Ovary (tissue), 9 donors: Measurements from ENCODE around the gene KLB. TPM values are rescaled to one million over a fixed set of nuclear protein-coding genes. Genes with fewer than 3 reads are reported as not detected.

Experiments used
- DNase-seq, 5 donors: peaks; one replicate each; pipeline ENCODE4 v3.0.0-alpha.2; 2019 to 2020
- H3K27ac ChIP-seq, 2 donors: fragments of 200-600 bp; one replicate each; pipeline versions ENCODE4 v1.5.1 to v1.8.0; 2019 to 2022
- H3K27me3 ChIP-seq: fragments of 200-600 bp; one replicate; pipeline ENCODE4 v1.8.0; 2022
- H3K36me3 ChIP-seq: fragments of 200-600 bp; sonication (generic); one replicate; pipeline ENCODE4 v1.5.1; 2019
- H3K4me1 ChIP-seq: one replicate; pipeline ENCODE4 v1.8.1; 2013; ENCODE audit warnings: mild to moderate bottlenecking, moderate library complexity; ENCODE audit not compliant: insufficient read depth
- H3K4me3 ChIP-seq: fragments of 200-600 bp; sonication (generic); one replicate; pipeline ENCODE4 v1.5.1; 2017
- H3K9me3 ChIP-seq, 2 donors: fragments of 200-600 bp in 1 of 2; sonication (generic) in 1 of 2; one replicate each; pipeline versions ENCODE4 v1.5.1 to v1.8.1; 2013 to 2019; ENCODE audit warnings: mild to moderate bottlenecking in 1 of 2, moderate library complexity in 1 of 2
- EP300 ChIP-seq: sonication (generic); formaldehyde crosslinking; IDR thresholded peaks from one replicate; pipeline ENCODE4 v1.6.1; 2017; ENCODE audit warnings: antibody characterized with exemption
- POLR2A ChIP-seq: fragments of 450-650 bp; IDR thresholded peaks from one replicate; pipeline ENCODE4 v1.6.1; 2017; ENCODE audit warnings: antibody characterized with exemption, mild to moderate bottlenecking, moderate library complexity
- WGBS, 3 donors: extraction: QIAGEN DNeasy Blood & Tissue Kit in 1 of 3; methylation state at CpG; one replicate each; pipeline versions ENCODE4 v1.1.5 to v1.1.7; 2013 to 2017; 5-methylcytosine and 5-hydroxymethylcytosine counted together
- intact Hi-C, 4 donors: fragments of 100-400 bp; cut with DNase I; formaldehyde crosslinking; loops; one replicate each; pipeline versions ENCODE4 v1.11.0 to v1.15.1; 2022 to 2023
- polyA plus RNA-seq, 2 donors: library from polyadenylated mRNA; stranded (reverse); fragments of 200-250 nt in 1 of 2; fragments of 350-450 nt in 1 of 2; fragmentation: Illumina TruSeq in 1 of 2; extraction: RNeasy Lipid Tissue Mini Kit (QIAGEN cat#74804) in 1 of 2; gene quantifications; one replicate each; pipeline ENCODE4 v1.2.3, GENCODE V29; 2013 to 2014
- total RNA-seq, 7 donors: library from RNA; depleted of rRNA in 2 of 7; stranded (reverse); fragments of >200 nt in 2 of 7; fragmentation: NEBNext Ultra II Directional in 3 of 7; extraction: Animal tissue kit (Norgen Biotek cat#: 25700) in 3 of 7; gene quantifications; one replicate each; pipeline versions ENCODE4 v1.1.0 to v1.2.4, GENCODE V29; 2016 to 2023
- TF ChIP-seq, protein P1 (sequence below), 3 donors: fragments of 450-650 bp in 2 of 3; fragments of 200-600 bp in 1 of 3; IDR thresholded peaks; one replicate each; pipeline versions ENCODE4 v1.5.1 to v1.8.0; 2016 to 2022; ENCODE audit warnings: antibody characterized with exemption in 3 of 3, mild to moderate bottlenecking in 1 of 3
- donor health status: DM: no; HTN: no; CAD: no; lungs with moderate emphysema.
- donor health status: DM: no; HTN: no; CAD: no.
- donor health status: Bipolar disorder and iron deficiency.
- donor health status: DM: yes; HTN: yes; CAD: no.
- donor health status: DM: no; HTN: no; CAD: no.
- donor health status: DM: yes; HTN: yes; CAD: no.

KLB gene
- total and polyA plus RNA-seq, 9 donors, result under 0.01 to 0.08 (median 0.04) TPM; not detected in 5

DNA sequence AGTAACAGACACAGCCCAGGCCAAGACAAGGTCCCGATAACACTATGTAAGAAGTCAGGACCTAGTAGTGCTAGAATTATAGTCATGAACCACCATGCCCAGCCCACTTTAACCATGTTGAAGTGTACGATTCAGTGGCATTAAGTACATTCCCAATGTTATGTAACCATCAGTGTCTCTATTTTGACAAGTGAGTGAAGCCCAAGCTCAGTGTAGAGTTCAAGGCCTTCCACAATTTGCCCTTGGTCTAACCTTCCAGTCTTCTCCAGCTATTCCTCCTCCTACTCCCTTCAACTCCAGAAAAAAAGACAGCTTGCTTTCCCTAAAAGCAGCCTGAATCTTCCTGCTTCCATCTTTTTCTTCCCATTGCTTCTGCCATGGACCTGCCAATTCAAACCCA, 83.6 kb downstream of the KLB start:
- intact Hi-C loops, result no loop called here
- H3K9me3 ChIP-seq, result no peaks in the 10 kb centered on the region
- H3K27ac ChIP-seq, result no peak overlapping the region
- H3K36me3 ChIP-seq, result no peaks in the 10 kb centered on the region
- DNase-seq, result no peak
- TF ChIP-seq EP300 (no peak), POLR2A (no peak)
- TF ChIP-seq, protein P1, sequence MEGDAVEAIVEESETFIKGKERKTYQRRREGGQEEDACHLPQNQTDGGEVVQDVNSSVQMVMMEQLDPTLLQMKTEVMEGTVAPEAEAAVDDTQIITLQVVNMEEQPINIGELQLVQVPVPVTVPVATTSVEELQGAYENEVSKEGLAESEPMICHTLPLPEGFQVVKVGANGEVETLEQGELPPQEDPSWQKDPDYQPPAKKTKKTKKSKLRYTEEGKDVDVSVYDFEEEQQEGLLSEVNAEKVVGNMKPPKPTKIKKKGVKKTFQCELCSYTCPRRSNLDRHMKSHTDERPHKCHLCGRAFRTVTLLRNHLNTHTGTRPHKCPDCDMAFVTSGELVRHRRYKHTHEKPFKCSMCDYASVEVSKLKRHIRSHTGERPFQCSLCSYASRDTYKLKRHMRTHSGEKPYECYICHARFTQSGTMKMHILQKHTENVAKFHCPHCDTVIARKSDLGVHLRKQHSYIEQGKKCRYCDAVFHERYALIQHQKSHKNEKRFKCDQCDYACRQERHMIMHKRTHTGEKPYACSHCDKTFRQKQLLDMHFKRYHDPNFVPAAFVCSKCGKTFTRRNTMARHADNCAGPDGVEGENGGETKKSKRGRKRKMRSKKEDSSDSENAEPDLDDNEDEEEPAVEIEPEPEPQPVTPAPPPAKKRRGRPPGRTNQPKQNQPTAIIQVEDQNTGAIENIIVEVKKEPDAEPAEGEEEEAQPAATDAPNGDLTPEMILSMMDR (IDR thresholded peaks at IDR 0.05), result no peak
- WGBS, 3 donors, result 73 to 87% (median 76%) methylated on average over 2 of the region's 2 CpGs
- H3K27me3 ChIP-seq, result no peaks in the 10 kb centered on the region
- H3K4me1 ChIP-seq, result no peaks in the 10 kb centered on the region
- H3K4me3 ChIP-seq, result no peak overlapping the region

DNA sequence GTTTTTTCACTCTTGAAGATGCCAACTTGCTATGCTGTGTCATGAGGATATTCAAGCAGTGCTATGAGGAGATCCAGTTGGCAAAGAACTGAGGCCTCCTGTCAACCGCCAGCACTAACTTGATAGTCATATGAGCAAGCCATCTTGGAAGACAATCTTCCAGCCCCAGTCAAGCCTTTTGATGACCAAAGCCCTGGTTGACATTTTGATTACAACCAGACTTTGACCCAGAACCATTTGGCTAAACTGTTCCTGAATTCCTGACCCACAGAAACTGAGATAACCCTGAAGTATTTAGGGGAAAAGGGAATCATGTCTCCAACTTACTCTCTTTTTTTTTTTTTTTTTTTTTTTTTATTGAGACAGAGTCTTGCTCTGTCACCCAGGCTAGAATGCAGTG, 87.6 kb downstream of the KLB start:
- no peak overlapping the region for H3K4me3 ChIP-seq
- WGBS, 3 donors, result 87 to 91% (median 88%) methylated on average over 1 of the region's 1 CpG
- no peaks in the 10 kb centered on the region for H3K36me3 ChIP-seq
- DNase-seq, result no peak
- H3K4me1 ChIP-seq, result no peaks in the 10 kb centered on the region
- H3K9me3 ChIP-seq, result no peaks in the 10 kb centered on the region
- intact Hi-C loops, result no loop called here
- H3K27me3 ChIP-seq, result no peaks in the 10 kb centered on the region
- no peak overlapping the region for H3K27ac ChIP-seq
- TF ChIP-seq POLR2A (no peak), EP300 (no peak)
- TF ChIP-seq, protein P1 (IDR thresholded peaks at IDR 0.05), result no peak

- Histone ChIP-seq H3K4me1 (no peaks in the 10 kb centered on the region), H3K36me3 (no peaks in the 10 kb centered on the region), H3K27me3 (no peaks in the 10 kb centered on the region), H3K9me3 (no peaks in the 10 kb centered on the region), H3K4me3 (no peak overlapping the region), H3K27ac (no peak overlapping the region)
- TF ChIP-seq, protein P1 (IDR thresholded peaks at IDR 0.05), result no peak
- no peak for TF ChIP-seq POLR2A
- TF ChIP-seq EP300, result no peak
- no peak for DNase-seq
- 59 to 64% (median 62%) methylated on average over 4 of the region's 4 CpGs for WGBS, 3 donors
- intact Hi-C loops, result no loop called here
These were observed 88.9 kb downstream of the KLB start for GRCh38 chr4:39495446-39496213.

GRCh38 chr4:39497909-39498726, 91.4 kb downstream of the KLB start:
- Histone ChIP-seq H3K27me3 (no peaks in the 10 kb centered on the region), H3K9me3 (no peaks in the 10 kb centered on the region), H3K4me3 (no peak overlapping the region), H3K4me1 (peaks cover 2% of the 10 kb centered on the region), H3K36me3 (no peaks in the 10 kb centered on the region), H3K27ac (no peak overlapping the region)
- intact Hi-C loops, result no loop called here
- DNase-seq, result no peak
- 77 to 91% (median 78%) methylated on average over 1 of the region's 1 CpG for WGBS, 3 donors
- TF ChIP-seq POLR2A, result no peak
- no peak for TF ChIP-seq EP300
- TF ChIP-seq, protein P1 (IDR thresholded peaks at IDR 0.05), result no peak
